Central memory CD4-positive, alpha-beta T cell (primary cell): ENCODE data around the gene PNPLA8.
A peak's percentile ranks its signal among the peaks of the same experiment; 100 is the strongest.
"Not testable (repeated sequence)": the region's sequence is repeated elsewhere in the genome, so short reads cannot be mapped to it uniquely, and the experiment has no call there.

ENCODE experiments used
- DNase-seq: peaks from one replicate; pipeline ENCODE4 v3.0.0; 2022

The PNPLA8 gene

GRCh38 chr7:108526768-108527017 is 758 bp upstream of the PNPLA8 start:
- no peak for DNase-seq

- no peak for DNase-seq
These were observed 479 bp downstream of the PNPLA8 start for GRCh38 chr7:108525327-108525984.

GRCh38 chr7:108522780-108523179 is 3.2 kb downstream of the PNPLA8 start:
- DNase-seq, result no peak

DNA sequence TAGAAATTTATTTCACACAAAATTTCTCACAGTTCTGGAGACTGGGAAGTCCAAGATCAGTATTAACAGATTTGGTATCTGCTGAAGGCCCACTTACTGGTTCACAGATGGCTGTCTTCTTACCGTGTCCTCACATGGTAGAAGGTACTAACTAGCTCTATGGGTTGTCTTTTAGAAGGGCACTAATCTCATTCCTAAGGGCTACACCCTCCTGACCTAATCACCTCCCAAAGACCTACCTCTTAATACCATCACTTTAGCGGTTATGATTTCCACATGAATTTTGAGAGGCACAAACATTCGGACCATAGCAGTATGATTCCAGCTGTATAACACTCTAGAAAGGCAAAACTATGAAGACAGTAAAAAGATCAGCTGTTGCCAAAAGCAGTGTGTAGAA is 8.0 kb downstream of the PNPLA8 start:
- DNase-seq, result no peak

DNA sequence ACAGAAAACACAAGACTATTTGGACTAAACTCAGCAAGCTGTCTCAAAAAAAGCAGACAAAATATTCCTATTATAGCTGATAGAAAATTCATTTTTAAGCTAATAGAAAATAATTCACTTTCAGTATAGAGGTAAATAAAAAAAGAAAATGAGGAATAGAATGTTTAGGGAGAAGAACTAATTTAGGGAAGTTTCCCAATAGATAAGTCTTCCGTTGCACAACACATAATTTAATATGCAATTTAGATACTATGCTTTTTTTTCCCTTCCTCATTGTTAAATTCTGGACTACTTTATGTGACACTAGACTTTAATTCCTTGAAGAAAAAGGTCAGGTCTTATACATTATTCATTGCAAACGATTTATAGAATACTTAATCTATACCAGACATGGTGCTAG is 10.3 kb downstream of the PNPLA8 start:
- no peak for DNase-seq

- DNase-seq, result no peak
These were observed 10.9 kb downstream of the PNPLA8 start for GRCh38 chr7:108515013-108515412.

- DNase-seq, result no peak
These were observed 14.0 kb downstream of the PNPLA8 start for GRCh38 chr7:108511939-108512338.

- DNase-seq, result not testable (repeated sequence)
These were observed 21.4 kb downstream of the PNPLA8 start for GRCh38 chr7:108504576-108504975.

- no peak for DNase-seq
These were observed 22.6 kb downstream of the PNPLA8 start for GRCh38 chr7:108503112-108504026.

DNA sequence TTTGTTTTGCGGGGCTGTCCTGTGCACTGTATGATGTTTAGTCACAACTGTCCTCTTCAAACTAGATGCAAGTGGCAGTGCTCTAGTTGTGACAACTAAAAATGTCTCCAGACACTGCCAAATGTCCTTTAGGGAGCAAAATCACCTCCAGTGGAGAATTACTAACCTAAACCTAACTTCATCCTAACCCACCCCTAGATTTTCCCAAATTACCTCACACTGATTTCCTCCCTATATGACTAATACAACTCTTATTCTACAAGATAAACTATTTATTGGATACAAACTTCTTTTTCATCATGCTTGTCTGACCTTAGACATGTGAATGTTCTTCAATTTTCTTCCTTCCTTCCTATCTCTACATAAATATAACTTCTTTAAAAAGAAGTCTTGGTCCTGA is 26.4 kb downstream of the PNPLA8 start:
- no peak for DNase-seq

GRCh38 chr7:108498481-108498880 is 27.5 kb downstream of the PNPLA8 start:
- DNase-seq, result no peak

DNA sequence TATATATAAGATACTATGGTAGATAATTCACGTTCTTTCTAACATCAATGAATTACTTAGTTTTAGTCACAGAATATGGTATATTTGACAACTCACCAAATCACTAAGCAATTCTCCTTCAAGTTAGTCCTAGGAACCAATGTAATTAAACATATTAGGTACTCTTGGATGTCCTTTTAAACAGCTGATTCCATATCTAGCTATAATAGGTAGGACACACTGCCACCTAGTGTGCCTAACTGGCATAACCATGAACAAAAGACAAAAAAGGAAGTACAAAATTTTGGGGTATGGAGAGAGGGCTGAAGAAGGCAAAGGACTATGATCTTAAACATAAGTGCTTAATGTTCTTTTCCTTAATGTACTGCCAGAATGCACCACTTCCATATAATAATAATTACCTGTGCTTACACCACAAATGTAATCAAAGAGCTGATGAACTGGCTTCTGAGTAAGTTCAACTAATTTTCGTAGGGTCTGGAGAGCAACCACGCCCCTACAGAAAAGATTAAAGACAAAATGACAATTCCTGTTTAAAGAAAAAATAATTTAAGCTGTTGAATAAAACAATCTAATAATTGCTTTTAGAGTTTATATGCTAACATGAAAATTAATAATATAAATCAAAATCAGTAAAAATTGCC is 28.7 kb downstream of the PNPLA8 start:
- DNase-seq, result peak; percentile 17

DNA sequence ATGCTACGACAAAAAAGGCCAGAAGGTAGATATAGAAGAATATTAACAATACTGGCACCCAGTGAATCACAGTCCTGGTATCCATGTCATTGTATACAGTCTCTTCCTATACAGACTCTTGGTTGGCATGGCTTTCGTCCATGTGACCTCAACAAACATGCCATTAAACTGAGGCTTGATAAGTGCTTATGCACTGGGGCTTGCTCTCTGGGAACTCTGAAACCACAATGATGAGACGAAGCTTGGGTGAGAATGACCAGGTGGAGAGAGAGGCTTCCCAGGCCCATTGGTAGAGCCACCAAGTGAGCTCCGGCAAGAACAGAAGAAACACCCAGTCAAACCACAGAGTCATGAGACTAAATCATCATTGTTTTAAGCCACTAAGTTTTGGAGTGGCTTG is 33.2 kb downstream of the PNPLA8 start:
- DNase-seq, result no peak

DNA sequence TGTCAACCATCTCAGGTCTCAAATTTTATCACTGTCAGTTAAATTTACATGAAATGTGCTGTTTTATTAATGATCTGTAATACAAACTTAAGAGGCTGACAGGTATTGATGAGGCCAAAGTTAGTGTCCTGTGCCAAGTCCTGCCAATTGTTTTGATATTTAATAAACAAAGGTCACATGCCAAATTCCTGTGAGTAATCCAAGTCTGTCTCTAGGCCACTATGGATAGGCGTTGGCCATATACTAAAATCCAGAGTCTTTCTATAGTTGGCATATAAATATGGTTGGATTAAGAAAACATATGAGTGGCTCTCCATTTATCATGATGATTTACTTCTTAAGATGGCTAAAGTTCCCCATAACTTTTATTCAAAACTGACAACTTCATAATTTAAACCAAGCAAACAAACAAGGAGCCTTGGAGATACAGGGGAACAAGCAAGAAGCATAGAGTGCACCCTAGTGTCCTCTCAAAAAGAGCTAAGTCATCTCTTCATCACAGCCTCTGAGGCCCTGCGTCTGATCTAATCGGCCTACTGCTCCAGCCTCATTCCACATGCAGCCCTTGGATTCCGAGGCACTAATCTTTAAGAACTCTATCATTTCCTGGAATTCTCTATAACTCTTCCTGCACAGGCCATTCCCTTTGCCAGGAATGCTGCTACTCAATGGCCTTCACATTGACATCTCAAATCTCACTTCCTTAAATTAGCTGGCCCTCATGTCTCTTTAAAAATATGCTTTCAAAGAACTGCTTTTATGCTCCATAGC is 37.0 kb downstream of the PNPLA8 start:
- DNase-seq, result no peak

DNA sequence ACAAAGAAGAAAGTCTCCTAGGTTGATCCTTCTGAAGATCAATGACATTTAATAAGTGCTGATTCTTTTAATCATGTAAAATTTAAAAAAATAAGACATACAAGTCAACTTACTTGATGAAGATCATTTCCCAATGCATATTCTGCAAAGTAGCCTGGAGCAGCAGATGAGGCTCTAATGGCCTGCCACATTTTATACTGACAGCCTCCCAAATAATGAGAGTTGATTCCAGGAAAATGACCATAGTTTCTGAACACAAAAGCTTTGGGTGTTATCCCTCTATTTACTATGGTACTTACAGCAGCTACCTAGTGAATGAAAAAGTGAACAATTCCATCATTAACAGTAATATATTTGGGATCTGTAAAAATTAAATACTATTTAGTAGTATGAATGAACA is 38.3 kb downstream of the PNPLA8 start:
- DNase-seq, result no peak

GRCh38 chr7:108486291-108486966 is 39.5 kb downstream of the PNPLA8 start:
- DNase-seq, result no peak

DNA sequence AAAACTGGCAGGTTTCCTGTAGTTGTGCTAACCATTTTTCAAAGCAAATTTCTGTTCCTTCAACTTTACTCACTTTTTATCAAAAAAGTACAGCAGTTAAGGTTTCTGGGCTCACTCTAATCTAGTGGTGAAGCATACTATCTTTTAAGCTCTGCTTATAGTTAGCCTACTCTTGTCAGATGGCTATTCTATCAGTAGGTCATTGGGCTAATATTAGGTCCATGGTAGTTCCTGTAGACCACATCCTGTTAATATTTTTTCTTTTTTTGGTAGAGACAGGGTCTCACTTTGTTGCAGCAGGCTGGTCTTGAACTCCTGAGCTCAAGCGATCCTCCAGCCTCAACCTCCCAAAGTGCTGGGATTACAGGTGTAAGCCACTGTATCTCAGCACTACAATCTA is 41.8 kb downstream of the PNPLA8 start:
- no peak for DNase-seq

DNA sequence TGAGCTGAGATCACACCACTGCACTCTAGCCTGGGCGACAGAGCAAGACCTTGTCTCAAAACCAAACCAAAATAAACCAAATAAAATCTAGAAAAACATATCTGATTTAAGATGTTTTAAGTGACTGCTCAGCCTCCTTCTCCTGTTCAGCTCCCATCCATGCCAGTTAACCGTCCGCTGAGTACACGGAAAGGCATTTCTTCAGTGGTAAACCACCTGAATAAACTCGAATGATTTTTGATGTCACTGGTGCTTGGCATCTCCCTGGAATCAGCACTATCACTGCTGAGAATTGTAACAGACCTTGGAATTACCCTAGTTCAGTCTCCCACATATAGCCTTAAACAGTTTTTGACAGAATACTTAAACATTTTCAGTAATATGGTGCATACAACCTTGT is 45.6 kb downstream of the PNPLA8 start:
- DNase-seq, result no peak

DNA sequence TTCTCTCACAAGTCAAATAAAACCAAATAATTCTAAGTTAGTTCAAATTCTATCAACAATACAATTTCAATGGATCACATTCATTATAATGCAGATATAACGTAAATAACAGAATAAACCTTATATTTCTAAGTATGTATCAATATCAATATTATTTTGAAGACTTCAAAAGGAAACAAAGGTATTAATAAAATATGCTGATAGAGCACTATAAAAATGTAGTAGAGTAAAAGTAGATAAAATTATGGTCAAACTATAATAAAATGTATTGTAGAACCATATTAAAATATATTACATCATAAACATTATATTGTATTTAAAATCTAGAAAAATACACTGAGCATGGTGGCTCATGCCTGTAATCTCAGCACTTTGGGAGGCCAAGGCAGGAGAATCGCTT is 46.2 kb downstream of the PNPLA8 start:
- no peak for DNase-seq

GRCh38 chr7:108479118-108479517 is 46.8 kb downstream of the PNPLA8 start:
- no peak for DNase-seq

GRCh38 chr7:108468246-108468645 is 57.7 kb downstream of the PNPLA8 start:
- no peak for DNase-seq

DNA sequence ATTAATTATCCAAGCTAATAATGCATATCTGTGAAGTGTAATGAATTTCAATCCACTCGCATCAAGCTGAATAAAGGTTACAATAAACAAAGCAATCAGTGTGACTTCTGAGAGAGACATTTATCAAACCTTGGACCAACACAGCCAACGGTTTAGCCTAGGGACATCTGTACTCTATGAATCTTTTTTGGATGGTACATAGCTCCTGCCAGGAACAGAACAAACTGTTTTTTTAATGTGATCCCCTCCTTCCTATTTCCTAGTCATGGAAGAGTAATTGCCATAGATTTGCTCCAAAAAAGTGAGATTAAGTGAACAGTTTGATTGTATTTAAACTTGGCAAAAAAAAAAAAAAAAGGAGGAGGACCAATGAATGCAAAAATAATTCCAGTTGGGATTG is 58.5 kb downstream of the PNPLA8 start:
- DNase-seq, result no peak

- not testable (repeated sequence) for DNase-seq
These were observed 59.6 kb downstream of the PNPLA8 start for GRCh38 chr7:108466322-108466721.
